OCI-M1 (cell line): Measurements from ENCODE around the gene IRF9.

Source experiments
- DNase-seq: peaks from one replicate; lab custom pipeline; 2025; lab: John Stamatoyannopoulos, UW

The IRF9 gene, protein sequence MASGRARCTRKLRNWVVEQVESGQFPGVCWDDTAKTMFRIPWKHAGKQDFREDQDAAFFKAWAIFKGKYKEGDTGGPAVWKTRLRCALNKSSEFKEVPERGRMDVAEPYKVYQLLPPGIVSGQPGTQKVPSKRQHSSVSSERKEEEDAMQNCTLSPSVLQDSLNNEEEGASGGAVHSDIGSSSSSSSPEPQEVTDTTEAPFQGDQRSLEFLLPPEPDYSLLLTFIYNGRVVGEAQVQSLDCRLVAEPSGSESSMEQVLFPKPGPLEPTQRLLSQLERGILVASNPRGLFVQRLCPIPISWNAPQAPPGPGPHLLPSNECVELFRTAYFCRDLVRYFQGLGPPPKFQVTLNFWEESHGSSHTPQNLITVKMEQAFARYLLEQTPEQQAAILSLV

DNA sequence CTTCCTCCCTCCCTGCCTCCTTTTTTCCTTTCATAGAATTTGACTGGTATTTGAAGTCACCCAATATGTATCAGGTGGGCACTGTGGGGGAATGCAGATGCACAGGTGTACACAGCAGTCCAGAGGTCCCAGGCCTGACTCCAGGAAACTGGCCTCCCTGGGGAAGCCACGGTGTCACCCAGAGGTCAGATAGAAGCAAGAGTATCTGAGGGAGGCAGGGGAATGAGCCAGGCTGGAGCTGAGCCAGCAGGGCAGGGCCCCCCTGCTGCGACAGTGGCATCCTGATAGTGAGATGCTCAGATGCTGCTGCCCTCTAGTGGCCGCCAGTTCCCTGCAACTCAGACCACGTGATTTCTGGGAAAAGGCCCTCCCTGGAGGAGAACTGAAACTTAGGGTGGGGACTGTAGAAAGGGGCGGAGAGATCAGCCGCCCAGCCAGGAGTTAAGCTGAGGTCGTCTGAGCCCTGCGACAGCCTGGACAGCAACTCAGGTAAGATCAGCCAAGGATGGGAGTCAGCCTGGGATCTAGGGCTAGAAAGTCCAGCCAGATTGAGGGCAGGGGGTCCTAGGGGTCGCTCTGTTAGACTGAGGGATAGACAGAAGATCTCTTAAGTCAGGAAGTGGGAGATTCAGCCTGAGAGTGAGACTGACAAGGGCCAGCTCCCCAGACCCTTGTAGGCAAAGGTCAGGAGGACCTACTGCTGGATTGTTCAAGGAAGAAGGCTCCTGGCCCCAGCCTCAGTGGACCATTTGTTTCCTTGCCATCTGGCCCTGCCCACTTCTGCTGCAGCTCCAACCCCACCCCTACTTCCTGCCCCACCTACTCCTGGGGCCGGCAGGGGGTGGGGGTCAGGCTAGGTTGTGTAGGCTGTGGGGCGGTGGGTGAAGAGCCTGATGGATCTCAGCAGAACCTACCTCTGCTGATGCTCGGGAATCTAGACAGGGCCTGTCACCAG, at the start of gene IRF9:
Gene IRF9 (plus strand): TSS at position 416 of the 955 bp plus-strand sequence. CDS start 880 bp downstream, outside the sequence.
- peak; percentile 98 for DNase-seq

DNA sequence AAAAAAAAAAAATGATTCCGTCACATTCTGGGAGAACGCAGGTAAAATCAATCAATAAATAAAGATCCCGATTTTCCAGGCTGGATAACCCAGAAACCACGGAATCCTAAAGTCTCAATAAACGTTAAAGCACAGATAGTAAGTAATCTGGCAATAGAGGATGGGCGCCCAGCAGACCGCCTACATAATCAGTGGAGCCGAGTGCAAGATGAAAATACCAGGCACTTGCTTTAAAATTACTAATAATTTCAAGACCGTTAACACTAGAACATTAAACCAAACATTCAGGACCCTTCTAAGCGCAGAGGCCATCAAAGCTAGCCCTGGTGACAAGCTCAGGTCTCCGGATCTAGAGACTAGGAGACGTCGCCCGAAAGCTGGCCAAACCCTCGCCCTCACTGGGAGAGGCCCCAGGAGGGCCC, 47.7 kb upstream of the IRF9 start:
- peak; percentile 73 for DNase-seq

DNA sequence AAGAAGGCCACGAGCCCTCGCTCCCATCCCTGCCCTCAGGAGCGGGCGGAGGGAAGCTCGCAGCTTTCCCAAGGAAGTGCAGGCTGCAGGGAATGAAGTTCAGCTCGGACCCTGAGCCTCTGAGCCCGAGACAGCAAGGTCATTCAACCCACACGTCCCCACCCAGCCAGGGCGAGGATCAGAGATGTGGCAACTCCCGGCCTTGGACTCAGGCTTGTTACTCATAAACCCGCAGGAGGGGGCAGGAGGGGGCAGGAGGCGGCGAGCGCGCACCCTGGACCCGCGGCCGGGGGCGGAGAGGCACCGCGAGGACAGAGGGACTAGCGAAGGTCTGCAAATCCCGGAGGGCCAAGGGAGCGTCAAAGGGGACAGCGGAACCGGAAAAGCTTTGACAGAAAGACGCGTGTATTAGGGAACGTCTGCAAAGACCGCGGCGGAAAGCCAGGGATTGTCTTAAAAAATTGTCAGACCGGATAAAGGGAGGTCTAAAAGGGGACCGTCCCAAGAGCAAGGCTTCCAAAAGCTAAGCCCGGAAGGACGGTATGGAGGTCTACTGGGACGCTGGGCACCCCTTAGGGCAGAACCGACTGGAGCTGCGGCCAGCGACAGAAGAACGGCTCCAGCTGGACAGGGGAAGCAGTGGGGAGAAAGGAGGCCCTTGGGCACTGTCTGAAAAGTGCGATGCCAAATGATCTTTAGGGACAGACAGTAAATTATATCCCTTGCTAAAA, 47.1 kb upstream of the IRF9 start:
- peak; percentile 97 for DNase-seq

DNA sequence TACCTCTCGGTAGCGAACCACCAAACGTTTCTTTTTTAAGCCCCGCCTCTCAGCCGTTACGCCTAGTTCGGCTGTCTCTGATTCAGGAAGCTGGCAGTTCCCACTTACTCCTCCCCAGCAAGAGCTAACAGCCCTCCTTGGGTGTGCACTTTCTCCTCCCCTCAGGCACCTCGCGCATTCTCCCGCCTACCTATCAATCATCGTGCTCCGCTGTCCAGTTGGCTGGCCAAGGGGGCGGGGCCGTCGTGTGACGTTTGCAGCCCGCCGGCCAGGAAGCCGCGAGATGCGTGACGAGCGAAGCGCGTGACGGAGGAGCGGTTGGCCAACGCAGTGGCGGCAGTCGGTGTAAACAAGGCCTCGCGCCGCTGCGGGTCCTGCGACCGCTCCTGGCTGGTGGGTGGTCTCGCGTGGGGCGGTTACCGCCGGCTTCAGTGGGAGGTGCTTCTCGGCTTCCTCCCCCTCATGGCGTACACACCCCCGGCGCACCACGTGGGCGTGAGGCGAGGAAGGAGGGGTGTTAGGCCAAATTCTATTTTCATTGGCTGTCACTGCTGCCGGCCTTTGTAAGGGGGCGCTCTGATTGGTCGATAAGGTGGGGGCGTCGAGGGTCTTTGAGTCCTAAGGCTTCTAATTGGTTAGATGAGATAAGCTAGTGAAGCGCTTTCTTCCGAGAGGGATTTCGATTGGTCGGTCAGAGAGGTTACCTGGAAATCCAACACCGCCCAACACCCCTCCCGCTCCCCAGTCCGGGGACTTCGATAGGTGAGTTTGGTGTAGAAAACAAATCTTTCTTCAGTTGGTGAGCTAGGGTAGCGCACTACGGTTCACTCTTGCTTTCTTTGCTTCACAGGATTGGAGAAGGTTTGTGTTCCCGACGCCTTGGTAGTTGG, 46.3 kb upstream of the IRF9 start, which contains the start of the genes DCAF11 and NRL:
Gene DCAF11 (plus strand): TSS at position 246 of the 890 bp plus-strand sequence. CDS start 818 bp downstream, outside the sequence.
Gene NRL (minus strand): TSS at position 418 of the 890 bp plus-strand sequence. CDS start 32,101 bp downstream, outside the sequence.
- peak; percentile 99 for DNase-seq

DNA sequence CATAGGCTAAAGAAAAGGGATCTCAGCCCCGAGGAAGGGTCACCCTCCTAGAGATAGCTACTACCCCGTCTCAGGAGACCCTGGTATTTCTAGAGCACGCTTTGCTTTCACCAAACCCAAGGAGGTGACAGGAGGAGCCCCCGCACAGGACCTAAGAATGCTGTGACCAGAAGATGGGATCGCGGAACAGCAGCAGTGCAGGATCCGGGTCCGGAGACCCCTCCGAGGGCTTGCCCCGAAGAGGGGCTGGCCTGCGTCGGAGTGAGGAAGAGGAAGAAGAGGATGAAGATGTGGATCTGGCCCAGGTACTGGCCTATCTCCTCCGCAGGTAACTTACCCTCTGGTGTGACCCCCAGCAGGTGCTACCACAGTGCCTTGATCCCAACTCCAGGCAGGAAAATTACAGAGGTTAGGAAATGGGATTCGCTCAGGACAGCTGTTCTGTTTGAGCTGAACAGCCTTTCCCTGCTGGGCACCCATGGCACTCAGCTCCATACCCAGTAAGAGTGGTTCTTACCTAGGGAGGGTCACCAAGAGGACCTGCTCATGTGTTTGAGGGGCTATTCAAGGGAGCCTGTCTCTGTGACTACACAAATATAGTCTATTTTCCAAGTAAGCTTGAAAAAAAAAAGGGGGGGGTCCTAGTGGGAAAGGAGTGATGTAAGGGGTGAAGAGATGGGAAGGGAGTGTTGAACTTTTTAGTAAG, 45.5 kb upstream of the IRF9 start:
- DNase-seq = no peak

DNA sequence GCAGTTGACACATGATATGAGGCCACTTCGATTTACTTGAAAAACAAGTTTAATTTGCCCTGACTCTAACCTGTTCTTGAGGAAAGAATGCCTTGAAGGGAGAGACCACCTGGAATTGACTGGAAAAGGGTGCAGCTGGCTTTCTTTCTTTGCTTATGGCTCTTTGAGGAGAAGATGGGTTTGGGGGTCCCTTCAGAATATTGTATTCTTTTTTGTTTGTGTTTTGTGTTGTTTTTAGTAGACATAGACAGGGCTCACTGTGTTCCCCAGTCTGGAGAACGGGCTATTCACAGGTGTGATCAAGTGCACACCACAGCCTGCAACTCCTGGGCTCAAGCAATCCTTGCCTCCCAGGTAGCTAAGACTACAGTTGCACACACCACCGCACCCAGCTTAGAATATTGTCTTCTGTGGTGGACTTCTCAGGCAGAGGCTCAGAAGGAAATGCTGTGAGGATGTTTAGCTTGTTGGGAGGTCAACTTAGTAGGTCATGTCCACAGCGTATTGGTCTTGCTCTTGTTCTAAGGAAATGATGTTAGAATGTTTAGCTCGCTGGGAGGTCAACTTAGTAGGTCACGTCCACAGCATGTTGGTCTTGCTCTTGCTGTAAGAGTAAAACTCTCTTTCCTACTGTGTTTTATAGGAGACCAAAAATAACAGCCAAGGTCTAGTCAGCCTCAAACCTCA, 44.8 kb upstream of the IRF9 start:
- DNase-seq = no peak

DNA sequence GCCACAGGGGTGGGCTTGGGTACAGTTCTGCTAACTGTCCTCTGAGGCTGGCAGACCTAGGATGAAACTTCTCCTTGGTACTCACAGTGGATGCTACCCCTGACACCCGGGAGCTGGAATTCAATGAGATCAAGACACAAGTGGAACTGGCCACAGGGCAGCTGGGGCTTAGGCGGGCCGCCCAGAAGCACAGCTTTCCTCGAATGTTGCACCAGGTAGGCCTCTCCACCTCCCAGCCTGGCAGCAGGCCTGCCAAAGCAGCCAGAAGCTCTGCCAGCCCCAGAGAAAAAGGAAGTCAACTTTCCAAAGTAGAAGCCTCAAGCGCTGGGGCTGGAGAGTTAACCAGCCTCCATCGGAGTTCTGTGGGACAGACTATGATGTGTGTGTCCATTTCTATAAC, 43.9 kb upstream of the IRF9 start:
- DNase-seq = no peak

DNA sequence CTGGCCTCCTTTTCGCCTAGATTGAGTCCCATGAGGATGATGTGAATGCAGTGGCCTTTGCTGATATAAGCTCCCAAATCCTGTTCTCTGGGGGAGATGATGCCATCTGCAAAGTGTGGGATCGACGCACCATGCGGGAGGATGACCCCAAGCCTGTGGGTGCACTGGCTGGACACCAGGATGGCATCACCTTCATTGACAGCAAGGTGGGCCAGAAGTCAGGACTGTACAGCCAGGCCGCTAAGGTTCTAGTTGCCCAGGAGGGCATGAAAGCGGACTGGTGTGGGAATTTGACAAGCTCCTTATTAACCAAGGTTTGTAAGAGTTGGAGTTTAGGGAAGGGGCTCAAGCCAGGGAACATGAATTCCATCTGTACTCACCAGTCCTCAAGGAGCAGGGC, 41.4 kb upstream of the IRF9 start:
- DNase-seq = no peak

DNA sequence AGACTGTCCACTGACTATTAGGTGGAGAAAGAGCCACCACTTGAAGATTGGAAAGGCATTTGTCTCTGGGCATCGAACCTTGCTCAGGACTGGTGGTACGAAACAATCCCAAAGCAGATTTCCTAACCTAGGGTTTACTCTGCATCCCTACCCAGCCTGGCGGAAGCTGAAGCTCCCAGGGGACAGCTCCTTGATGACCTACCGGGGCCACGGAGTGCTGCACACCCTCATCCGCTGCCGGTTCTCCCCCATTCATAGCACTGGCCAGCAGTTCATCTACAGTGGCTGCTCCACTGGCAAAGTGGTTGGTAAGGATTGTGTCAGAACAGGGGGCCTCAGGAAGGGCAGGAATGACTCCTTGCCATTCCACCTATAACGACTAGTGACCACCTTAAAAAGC, 39.9 kb upstream of the IRF9 start:
- no peak for DNase-seq

DNA sequence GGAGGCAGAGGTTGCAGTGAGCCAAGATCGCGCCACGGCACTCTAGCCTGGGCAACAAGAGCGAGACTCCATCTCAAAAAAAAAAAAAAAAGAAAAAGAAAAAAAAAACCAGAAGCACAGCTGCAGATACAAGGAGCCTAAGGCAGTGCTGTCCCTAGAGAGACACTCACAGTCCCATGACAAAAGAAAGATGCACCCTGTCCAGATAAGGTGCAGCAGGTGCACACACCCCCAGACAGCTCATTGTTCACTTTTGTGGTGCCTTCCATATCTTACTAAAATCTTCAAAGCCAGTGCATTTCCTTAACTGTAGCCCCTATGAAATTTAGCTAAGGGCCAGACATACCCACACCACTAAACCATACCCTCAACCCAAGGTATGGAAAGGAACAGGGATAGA, 38.6 kb upstream of the IRF9 start:
- DNase-seq = no peak

DNA sequence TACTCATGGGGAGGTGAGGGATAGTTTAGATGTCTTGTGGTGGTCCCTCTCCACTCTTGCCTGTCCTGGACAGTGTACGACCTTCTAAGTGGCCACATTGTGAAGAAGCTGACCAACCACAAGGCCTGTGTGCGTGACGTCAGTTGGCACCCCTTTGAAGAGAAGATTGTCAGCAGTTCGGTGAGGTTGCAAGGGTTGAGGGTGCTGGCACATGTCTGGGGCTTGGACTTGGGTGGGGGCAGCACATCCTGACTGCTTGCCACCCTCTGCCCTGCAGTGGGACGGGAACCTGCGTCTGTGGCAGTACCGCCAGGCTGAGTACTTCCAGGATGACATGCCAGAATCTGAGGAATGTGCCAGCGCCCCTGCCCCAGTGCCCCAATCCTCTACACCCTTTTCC, 38.2 kb upstream of the IRF9 start:
- no peak for DNase-seq

DNA sequence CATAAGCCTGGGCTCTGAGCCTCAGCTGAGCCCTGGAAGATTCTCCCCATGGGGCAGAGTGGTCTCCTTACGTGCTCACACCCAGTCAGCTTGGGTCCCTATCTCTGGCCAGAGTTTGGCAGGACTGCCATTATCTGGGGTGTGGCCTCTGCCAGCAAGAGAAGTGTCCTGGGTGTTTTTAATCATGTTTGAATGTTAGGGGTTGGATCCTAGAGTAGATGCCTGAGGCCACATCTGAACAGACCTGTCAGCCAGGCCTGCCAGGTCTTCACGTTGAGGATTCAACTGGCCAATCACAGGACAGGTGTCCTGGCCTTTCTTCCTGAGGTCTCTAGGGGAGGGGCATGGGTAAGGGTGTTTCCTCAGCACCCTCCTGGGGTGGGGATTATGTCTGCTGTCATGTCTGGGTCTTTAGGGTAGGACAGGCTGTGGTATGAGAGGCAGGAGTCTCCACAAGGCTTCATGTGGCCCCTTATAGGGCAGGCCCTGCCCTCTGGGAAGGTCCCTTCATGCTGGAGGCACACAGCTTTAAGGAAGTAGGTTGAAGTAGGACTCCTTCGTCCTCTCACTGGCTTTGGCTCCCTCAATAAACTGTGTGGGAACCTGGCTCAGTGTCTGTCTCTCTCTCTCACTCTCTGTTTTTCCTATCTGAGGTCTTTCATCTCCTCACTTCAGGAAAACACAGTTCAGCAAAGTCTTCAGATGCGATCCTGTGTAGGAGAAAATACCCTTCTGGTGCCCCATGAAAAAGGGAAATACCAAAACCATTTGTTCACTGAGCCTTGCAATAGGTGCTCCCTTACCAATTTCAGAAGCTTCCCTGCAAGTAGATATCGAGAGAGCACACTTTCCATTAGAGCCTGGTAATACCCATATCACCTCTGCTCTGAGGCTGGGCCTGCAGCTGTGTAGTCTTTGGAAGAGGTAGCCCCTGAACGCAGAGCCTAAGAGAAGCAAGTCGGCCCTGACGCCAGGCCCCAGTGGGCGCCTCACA, 37.3 kb upstream of the IRF9 start:
- DNase-seq = no peak

DNA sequence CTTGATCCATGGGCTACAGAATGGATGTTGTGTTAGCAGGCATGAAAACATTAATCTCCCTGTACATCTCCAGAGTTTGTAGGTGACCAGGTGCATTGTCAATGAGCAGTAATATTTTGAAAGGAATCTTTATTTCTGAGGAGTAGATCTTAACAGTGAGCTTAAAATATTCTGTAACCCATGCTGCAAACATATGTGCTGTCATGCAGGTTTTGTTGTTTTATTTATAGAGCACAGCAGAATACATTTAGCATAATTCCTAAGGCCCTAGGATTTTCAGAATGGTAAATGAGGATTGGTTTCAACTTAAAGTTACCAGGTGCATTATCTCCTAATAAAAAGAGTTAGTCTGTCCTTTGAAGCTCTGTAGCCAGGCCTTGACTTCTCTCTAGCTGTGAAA, 34.1 kb upstream of the IRF9 start:
- no peak for DNase-seq

DNA sequence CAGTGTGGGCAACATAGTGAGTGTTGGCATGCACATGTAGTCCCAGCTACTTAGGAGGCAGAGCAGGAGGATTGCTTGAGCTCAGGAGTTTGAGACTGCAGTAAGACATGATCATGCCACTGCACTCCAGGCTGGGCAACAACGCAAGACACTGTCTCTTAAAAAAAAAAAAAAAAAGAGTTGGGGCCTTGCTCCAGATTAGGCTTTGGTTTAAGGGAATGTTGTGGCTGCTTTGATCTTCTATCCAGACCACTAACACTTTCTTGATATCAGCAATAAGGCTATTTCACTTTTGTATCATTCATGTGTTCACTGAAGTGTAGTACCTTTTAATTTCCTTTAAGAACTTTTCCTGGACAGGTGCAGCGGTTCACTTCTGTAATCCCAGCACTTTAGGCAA, 33.4 kb upstream of the IRF9 start:
- no peak for DNase-seq

DNA sequence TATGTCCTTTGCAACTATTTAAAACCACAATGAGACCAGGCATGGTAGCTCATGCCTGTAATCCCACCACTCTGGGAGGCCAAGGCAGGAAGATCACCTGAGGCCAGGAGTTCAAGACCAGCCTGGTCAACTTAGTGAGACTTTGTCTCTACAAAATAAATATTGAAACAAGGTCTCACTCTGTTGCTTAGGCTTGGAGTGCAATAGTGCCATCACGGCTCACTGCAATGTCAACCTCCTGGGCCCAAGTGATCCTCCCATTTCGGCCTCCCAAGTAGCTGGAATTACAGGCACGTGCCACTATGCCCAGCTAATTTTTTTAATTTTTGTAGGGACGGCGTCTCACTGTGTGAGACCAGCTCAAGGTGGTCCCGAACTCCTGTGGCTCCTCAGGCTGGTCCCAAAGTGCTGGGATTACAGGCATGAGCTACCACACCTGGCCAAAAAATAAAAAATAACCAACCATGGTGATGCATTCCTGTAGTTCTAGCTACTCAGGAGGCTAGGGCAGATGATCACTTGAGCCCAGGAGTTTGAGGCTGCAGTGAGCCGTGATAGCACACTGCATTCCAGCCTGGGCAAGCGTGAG, 31.6 kb upstream of the IRF9 start:
- no peak for DNase-seq

DNA sequence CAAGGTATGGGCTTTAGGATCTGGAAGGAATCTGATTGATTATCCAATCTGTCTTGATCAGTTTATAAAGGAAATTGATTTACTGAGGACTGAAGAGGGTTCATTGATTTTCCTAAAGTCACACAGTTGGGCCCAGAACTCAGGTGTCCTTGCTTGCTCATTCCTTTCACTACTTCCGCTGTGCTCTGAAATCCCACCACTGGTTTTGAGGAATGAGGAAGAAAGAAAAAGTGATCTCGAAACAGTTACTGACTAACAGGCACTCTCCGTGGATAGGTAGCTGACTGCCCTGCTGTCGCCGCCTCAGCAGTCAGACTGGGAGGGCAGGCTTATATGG, 30.7 kb upstream of the IRF9 start, which contains the start of gene FITM1:
Gene FITM1 (plus strand): TSS at position 280 of the 337 bp plus-strand sequence. CDS start 905 bp downstream, outside the sequence.
- DNase-seq = no peak

DNA sequence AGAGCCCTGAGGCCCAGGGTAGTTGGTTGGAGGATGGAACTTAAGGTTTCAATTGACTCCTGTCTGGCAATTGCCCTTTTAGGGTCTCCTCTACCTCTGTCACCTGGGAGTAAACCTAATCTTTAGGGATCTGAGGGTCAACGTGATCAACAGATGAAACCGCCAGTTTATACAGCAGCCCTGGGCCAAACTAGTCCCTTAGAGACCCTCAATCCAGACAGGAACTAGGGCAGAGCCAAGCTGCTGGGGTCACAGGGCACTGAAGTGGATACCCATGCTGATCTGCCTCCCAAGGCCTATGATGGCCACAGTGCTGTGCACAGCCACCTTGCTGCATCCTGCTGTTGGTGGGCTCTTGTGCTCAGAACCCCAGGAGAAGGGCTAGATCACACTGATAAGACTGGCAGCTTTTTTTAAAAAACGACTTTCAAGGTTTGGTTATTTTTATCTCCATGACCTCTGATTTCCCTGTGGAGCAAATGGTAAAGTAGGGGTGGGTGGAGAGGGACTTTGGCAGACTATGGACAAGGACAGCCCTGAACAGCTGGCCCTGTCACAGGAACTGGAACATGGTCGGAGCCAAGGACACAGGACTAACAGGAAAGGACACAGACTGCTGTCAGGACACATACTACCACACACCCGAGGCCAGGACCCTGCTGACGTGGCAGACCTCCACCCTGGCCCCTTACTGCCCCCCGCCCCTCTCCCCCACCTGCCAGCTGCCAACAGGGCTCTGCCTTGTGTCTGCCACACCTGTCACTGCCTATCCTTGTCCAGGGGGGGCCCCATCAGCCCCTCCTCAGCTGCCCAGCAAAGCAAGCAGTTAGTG, 30.1 kb upstream of the IRF9 start:
- no peak for DNase-seq
